Stimulated activated CD4-positive, alpha-beta T cell treated with anti-CD3 and anti-CD28 coated beads, Interleukin-4, amount 100 ng/mL, for 48 hours (primary cell): ENCODE results near the gene DSE.

Source experiments
- DNase-seq, 2 donors: peaks; one replicate each; pipeline ENCODE4 v3.0.0-alpha.2; 2020; ENCODE audit warnings: low read depth in 2 of 2

The DSE gene

DNA sequence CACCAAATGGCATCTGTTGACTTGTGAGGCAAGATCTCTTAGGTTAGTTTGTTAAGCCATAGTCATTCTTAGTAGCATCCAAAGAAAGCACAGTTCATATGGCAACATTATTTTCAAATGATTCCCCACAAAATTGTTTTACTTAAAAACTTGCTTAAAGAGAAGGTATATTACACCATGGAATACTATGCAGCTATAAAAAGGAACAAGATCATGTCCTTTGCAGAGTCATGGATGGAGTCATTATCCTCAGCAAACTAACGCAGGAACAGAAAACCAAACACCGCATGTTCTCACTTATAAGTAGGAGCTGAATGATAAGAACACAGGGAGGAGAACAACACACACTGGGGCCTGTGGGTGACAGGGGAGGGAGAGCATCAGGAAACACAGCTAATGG lies 10.9 kb upstream of the DSE start:
- DNase-seq: no peak

DNA sequence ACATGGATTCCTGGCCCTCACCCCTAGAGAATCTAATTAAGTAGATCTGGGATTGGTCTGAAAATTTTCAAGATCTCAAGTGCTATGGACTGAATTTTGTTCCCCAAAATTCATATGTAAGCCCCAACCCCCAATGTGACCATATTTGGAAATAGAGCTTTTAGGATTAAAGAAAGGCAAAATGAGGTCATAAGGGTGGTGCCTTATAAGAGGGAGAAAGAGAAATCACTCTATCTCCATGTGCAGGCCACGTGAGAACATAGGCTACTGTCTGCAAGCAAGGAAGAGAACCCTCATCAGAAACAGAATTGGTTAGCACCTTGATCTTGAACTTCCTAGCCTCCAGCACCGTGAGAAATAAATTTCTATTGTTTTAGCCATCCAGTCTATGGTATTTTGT lies 8.5 kb upstream of the DSE start:
- no peak for DNase-seq

DNA sequence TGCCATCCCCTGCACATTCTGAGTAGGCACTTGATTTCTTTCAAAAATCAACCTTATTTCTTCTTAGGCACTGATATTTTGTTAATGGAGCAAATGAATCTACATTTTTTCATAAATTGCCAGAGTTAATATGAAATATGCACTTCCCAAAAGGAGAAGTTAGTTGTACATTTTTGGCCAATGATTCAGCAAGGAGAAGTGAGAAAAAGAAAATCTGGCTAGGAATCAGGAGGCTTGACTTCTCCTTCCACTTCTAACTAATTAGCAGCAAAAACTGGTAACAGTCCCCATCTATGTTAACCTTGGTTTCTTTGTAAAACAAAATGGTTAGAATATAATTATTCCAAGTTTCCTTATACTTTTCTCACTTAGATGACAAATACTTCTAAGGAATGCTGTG lies 7.0 kb upstream of the DSE start:
- no peak for DNase-seq

DNA sequence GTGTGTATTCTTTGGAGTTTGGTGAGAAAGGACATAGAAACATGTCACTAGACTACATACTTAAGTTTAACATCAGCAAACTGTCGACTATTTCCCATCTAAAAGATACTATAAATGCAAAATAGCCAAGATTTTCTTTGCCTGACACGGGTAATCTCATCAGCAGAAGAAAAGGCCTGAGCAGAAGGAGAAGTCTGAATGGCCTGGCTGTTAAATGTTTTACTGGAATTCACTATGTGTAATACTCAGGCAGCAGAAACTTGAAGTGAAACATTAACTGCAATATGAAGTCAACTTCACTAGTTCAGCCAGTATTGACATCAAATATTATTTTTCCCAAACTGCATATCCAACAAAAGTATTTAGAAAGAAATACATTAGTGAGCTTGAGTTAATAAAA lies 6.4 kb upstream of the DSE start:
- no peak for DNase-seq

DNA sequence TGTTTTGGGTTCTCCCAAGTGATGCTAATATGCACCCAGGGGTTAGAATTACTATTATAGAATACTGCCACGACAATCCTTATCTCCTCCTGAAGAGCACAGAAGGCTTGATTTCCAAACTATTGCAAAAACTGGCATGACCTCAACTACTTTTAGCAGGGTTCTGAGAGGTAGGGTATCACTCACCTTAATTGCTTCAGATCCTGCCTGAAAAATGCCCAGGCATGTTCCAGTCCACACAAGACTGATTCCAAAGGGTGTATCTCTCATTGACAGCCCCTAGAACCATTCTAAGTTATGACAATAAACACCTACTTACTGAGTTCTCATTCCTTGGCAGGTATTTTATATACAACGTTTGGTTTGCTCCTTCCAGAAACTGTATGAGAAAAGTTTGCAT lies 5.0 kb upstream of the DSE start:
- no peak for DNase-seq

DNA sequence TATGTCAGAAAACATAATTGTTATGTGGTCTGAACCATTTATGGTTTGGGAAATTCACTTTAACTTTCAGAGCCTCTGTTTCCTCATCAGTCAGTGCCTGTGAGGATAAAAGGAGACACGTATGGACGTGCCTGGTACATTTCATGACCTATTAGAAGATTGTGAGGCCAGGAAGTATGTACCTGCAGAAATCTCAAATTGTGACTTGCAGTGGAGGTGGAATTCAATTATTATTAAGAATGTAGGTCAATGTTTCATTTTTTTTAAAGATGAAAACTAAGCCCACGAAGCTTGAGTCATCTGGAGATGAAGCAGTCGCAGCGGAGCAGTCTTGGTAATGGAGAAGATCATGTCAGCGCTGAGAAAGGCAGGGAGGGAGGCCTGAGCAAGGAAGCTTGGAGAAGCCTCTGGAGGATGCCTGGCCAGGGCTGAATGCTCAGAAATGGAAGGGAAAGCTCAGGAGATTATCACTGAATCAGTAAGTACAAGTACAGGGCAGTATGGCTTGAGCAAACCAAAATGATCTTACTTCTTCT lies 3.9 kb upstream of the DSE start:
- no peak for DNase-seq

DNA sequence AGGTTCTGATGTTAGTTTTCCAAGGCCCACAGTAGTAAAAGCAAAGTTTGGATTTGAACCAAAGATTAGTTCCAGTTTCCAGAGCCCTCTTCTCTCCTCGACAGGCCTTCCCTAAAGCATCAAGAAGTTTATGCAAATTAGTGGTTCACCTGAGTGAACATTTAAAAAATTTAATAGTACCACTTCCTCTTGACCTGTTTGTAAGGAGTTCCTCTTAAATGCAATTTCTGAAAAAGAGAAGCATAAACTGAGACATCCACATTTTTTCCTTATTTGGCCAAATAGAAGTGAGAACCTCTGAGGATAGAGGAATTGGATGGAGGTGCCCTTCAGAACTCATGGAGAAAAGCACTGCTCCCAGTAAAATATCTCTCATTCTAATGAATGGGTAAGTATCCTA lies 1.2 kb upstream of the DSE start:
- DNase-seq: no peak

DNA sequence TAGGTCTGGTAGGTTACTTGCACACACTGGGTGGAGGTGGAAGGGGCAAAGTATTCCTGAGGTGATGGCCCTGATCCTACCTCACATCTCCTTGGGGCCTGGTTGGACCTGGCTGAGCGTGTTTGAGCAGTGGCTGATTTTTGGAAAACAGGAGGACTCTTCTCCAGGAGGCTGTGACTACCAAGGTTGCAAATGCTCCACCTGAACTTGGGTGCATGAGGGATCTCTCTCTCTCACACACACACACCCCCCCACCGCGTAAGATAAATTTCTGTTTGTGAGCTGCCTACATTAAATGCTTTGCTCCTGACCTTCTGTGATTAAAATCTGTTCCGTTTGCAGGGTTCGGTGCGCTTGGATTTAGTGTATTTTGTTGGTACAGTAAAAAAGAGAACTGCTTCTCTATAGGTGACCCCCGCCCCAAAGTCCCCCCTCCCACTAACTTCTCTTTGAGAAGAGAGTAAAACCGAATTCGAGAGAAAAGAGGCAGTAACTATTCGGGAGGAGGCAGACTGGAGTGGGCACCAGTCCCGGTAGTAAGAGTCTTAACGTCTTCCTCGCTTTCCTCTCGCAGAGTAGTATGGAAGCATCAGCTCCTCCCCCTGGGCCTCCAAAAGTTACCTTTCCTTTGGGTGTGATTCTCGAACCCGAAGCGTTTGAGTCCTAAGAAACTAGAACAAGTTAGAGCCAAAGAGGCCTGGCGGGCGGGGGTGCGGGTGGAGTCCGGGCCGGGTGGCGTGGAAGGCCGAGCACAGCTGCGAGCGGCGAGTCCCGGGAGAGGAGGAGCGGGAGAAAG lies 585 bp upstream of the DSE start:
- DNase-seq: no peak

DNA sequence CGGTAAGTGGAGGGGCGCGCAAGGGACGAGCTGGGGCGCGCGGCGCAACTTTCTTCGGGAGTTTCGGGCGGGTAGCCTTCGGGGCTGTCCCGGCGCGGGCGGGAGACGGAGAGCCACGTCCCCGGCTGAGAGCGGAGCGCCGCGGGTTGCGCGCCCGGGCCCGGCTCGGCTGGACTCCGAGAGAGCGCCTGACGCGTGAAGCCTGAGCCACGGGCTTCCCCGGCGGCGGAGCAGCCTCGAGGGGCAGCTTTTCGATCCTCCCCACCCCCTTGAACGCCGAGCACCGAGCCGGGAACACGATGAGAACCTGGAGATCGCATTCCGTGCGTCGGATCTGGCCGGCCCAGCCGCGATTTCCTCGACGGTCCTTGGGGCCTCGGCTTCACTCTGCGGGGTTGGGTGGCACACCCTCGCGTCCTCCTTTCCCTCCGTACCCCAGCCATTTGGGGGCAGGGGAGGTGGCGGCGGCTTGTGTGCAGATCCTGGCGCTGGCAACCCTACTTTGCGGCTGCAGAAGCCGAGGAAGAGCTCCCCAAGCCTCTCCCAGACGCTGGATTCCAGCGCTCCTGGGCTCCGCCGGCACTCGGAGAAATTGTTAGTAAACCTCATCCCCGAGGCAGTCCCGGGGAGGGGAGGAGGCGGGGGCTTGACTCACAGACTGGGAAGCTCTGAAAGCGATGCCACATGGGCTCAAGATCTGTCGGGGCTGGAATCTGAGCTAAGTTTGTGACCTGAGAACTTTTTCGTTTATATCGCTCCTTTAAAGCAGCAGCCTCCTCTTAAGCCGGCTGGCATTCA lies 572 bp downstream of the DSE start:
- peak; percentile 11 to 24 for DNase-seq

DNA sequence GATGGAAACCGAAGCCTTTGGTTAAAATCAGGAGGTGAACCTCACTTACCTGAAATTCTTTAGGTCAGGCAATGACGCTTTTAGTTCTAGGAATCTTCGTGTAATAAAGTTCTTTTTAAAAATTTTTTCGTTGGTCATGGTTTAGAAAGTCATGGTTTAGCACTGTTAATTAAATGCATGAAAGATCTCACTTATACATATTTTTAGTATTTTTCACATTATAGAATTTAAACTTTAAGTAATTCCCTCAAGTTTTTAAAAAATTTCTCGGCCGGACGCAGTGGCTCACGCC lies 1.1 kb downstream of the DSE start:
- no peak for DNase-seq

DNA sequence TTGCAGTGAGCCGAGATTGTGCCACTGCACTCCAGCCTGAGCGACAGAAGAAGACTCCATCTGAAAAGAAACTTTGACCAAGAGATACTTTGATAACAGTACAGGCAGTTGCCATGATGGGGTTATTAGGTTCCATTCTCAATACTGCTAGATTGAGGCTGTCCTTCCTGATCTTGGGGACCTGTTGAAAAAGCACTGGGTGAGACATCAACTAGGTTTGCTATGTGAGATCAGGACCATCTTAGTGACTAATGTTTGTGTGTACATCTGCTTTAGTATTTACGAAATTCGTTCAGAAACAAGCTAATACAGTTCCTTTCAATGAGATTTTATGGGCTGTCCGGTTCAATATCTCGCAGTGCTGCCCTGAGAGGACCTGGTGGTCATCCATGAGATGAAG lies 2.6 kb downstream of the DSE start:
- DNase-seq: no peak

DNA sequence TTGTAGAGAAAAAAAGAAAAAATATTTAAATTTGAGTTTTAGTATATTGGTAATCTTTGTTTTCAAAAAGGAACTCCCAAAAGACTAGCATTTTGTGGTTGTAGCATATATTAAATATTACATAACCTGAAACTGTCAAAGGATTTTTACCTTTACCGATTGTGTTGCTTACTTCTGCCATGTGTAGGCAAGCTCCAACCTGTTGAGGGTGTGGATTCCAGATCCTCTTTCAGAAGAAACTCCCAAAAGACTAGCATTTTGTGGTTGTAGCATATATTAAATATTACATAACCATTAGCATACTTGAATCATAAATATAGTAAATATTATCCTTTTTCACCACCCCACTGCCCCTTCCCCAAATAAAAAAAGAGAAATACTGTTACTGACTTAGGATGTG lies 3.2 kb downstream of the DSE start:
- DNase-seq: no peak

DNA sequence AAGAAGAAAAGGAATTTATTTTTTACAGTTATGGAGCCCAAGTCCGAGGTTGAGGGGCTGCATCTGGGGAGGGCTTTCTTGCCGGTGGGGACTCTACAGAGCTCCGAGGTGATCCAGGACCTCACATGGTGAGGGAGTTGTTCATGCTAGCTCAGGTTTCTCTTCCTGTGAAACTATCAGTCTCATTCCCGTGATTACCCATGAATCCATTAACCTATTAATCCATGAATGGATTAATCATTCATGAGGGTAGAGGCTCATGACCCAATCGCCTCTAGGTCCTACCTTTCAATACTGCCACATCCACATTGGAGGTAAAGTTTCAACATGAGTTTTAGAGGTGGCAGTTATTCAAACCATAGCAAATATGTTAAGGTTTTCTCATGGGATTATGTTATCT lies 3.8 kb downstream of the DSE start:
- no peak for DNase-seq

DNA sequence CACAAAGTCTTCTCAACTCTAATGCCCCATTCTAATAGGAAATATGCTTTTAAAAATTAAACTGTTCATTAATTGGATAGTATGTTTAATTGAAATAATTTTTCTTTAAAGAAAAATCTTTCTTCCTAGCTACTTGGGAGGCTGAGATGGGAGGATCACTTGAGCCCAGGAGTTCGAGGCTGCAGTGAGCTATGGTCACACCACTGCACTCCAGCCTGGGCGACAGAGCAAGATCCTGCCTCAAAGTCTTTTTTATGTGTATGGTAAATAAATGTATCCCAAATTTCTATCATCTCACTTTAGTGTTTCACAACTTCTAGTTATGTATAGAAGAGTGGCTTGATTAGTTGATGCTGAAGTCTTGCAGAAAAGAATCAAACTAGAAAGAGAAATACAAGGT lies 4.5 kb downstream of the DSE start:
- no peak for DNase-seq

DNA sequence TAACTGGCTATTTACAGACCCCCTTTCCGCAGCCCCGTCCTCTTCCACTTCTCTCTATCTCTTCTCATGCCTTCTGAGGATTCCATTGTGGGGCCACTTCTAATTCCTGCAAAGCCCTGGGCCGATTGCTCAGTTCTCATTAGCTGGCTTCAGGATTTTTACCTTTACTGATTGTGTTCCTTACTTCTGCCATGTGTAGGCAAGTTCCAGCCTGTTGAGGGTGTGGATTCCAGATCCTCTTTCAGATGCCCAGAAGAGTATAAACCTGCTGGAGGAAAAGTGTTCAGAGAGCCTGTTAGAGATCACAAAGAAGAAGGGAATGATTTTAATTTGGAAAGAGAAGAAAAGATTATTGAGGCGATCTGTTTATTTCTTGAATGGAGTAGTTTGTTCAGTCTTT lies 5.4 kb downstream of the DSE start:
- no peak for DNase-seq

DNA sequence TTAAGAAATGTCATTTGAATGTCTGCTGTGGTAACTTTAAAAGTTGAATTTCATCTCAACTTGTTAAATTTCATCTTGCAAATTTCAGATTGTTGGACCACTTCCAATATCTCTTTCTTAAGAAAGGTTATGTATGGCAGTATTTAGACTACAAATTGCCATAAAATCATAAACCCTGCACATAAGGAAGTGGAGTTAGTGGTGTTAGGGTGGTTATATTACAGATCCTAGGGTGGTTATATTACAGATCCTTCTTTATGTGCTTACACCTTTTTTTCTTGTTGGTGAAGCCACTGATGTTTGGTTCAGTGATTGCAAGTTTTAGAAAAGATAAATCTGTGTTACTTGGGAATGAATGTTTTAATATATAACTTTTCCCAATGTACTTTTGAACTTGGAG lies 9.0 kb downstream of the DSE start:
- no peak for DNase-seq

DNA sequence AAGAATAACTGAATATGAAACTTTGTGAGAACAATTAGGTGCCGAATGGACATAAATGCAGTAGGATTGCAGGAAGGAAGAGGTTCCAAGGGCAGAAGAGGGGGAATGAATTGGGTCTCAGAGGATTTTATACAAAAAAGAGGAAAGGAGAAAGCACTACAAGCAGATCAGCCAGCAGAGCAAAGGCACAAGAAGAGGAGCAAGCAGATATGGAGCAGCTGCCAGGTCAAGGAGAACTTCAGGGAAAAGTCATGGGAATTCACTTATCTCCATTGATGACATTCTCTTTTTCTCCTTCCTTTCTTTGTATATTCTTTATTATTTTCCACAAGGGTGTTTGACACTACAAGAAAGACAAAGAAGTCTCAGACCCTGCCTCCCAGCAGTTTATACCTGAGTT lies 9.6 kb downstream of the DSE start:
- DNase-seq: no peak

DNA sequence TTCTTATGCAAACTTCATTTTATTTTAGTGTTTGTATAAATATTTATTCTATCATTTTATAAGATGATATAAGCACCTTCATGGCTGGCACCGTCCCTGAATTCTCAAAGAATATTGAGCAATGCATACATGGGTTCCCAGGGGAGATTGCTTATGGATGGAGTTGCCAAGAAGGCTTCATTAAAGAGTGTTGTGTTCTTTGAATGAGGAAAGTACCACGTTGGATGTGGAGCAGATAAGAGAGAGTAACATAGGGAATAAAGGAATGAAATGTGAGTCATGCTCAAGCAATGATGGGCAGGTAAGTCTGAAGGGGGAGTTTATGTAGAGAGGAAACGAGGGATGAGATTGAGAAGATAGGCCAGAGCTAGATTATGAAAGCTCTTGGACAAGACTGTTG lies 10.3 kb downstream of the DSE start:
- DNase-seq: no peak

DNA sequence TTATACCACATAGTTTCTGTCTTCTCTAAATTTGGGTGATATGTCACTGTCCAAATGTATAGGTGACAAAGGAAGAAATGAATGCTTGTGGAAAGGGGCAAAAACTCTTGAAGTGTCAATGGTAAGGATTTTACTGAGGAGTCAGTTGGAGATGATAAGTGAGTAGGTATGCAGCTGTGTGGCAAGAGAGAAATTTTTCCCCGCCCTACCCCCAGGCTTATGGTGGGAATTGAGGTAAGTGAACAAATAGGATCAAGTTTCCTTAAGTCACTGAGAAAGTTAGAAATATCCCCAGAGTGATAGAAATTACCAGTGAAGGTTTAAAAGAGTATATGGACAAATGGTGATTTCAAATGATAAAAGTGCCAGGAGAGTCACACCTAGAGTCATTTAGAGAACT lies 11.8 kb downstream of the DSE start:
- no peak for DNase-seq

DNA sequence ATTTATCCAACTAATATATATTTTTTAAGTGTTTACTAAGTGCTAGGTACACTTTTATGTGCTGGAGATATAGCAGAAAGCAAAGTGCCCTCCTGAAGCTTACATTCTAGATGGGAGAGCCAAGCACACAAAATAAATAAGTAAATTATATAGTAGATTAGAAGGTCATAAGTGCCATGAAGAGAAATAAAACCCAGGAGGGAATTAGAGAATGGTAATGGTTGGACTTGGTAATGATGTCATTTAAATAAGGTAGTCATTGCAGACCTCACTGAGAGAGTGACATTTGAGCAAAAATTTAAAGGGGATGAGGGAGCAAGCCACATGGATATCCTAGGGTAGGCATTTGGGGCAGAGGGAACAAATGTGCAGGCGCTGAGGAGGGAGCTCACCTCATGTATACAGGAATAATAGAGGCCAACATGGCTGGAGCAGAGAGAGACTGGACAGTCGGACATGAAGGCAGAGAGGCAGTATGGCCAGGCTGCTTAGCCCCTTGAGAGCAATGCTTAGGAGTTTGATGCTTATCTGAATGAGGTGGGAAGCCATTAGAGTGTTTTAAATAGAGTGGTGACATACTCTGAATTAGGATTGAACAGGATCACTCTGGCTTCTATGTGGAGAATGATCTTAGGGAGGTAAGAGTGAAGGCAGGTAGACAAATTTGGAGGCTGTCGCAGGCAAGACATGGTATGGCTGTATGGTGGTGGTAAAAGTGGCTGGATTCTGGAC lies 14.1 kb downstream of the DSE start:
- DNase-seq: no peak

DNA sequence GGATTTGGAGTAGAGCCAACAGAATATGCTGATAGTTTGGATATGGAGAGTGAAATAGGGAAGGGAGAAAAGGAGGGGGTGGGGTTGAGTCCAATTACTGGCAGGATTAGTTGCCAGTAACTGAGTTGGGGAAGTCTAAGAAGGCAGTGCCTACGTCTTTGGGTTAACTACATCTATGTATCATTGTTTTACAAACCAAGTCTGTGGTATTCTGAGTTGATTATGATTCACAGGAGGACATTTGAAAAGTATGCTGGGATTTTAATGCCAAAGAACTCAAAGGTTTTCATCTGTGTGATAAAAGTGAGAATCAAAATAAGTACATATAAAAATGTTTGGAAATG lies 14.7 kb downstream of the DSE start:
- no peak for DNase-seq

DNA sequence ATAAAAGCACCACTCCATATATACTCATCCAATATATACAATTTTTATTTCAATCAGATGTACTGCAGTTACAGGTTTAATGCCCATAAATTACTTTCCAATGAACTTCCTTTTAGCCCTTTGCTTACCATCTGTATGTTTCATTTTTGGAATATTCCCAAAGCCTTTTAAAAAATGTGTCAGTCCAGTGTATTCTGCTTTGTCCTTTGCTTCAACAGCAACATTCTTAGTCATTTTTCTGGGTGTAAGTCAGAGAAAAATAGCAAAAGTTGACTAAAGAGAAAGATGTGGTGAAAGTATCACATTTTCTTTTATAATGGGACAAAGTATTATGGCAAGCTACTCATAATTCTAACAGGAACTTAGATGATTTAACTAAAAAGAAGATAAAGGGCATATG lies 15.2 kb downstream of the DSE start:
- no peak for DNase-seq
